H1 (cell line): ENCODE measurements around the gene ENTR1.

Experiments used
- CEBPB ChIP-seq: IDR thresholded peaks from 2 replicates; pipeline ENCODE4 v1.6.1; 2012; ENCODE audit warnings: low read depth, low read length
- GABPA ChIP-seq: IDR thresholded peaks from 2 replicates; pipeline ENCODE4 v1.6.1; 2011; ENCODE audit warnings: mild to moderate bottlenecking, low read length, moderate library complexity, borderline replicate concordance; ENCODE audit not compliant: insufficient read depth
- GTF2F1 ChIP-seq: IDR thresholded peaks from 2 replicates; pipeline ENCODE4 v1.6.1; 2012; ENCODE audit warnings: low read depth, low read length, improper control_type of control experiment, borderline replicate concordance
- JUND ChIP-seq: IDR thresholded peaks from 2 replicates; pipeline ENCODE4 v1.6.1; 2011; ENCODE audit warnings: mild to moderate bottlenecking, improper control_type of control experiment, low read length
- RAD21 ChIP-seq, 2 experiments: IDR thresholded peaks in 1 of 2; conservative IDR thresholded peaks in 1 of 2; 2 replicates each; pipeline ENCODE4 v1.6.1; 2011; ENCODE audit warnings: low read depth in 2 of 2, low read length in 2 of 2, improper control_type of control experiment in 1 of 2, inconsistent platforms in 1 of 2, mild to moderate bottlenecking in 1 of 2, moderate library complexity in 1 of 2
- RFX5 ChIP-seq: IDR thresholded peaks from 2 replicates; pipeline ENCODE4 v1.6.1; 2011; ENCODE audit warnings: low read depth, low read length, improper control_type of control experiment, borderline replicate concordance
- SUZ12 ChIP-seq: fragments of 200-600 bp; sonication (generic); IDR thresholded peaks from 2 replicates; pipeline ENCODE4 v1.6.1; 2012; ENCODE audit warnings: mild to moderate bottlenecking, inconsistent platforms, low read length, moderate library complexity, mixed read lengths
- TAF1 ChIP-seq: IDR thresholded peaks from 2 replicates; pipeline ENCODE4 v1.6.1; 2011; ENCODE audit warnings: mild to moderate bottlenecking, low read depth, low read length
- TF ChIP-seq, protein P1 (sequence below), 3 experiments: IDR thresholded peaks; 1 replicate in 2 of 3; 2 replicates in 1 of 3; pipeline versions ENCODE4 v1.5.1 to v1.6.1; 2011; ENCODE audit warnings: low read length in 3 of 3, mild to moderate bottlenecking in 3 of 3, inconsistent platforms in 2 of 3, low read depth in 1 of 3, moderate library complexity in 1 of 3; ENCODE audit not compliant: insufficient read depth in 1 of 3; ENCODE audit errors: control extremely low read depth in 1 of 3

GRCh38 chr9:136444102-136444501 is 33.7 kb upstream of the ENTR1 start:
- TF ChIP-seq GTF2F1 (no peak), JUND (no peak), SUZ12 (no peak), GABPA (no peak), TAF1 (no peak), CEBPB (no peak), RFX5 (no peak), RAD21 (IDR thresholded peaks at IDR 0.05 in 1 of 2, conservative IDR thresholded peaks at IDR 0.05 in 1 of 2; ENCODE audit: low read depth in 2 of 2, low read length in 2 of 2) (no peak)
- TF ChIP-seq, protein P1, sequence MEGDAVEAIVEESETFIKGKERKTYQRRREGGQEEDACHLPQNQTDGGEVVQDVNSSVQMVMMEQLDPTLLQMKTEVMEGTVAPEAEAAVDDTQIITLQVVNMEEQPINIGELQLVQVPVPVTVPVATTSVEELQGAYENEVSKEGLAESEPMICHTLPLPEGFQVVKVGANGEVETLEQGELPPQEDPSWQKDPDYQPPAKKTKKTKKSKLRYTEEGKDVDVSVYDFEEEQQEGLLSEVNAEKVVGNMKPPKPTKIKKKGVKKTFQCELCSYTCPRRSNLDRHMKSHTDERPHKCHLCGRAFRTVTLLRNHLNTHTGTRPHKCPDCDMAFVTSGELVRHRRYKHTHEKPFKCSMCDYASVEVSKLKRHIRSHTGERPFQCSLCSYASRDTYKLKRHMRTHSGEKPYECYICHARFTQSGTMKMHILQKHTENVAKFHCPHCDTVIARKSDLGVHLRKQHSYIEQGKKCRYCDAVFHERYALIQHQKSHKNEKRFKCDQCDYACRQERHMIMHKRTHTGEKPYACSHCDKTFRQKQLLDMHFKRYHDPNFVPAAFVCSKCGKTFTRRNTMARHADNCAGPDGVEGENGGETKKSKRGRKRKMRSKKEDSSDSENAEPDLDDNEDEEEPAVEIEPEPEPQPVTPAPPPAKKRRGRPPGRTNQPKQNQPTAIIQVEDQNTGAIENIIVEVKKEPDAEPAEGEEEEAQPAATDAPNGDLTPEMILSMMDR (IDR thresholded peaks at IDR 0.05; ENCODE audit: control extremely low read depth in 1 of 3, insufficient read depth in 1 of 3, low read depth in 1 of 3, low read length in 3 of 3), result no peak
